CD4-positive, alpha-beta T cell treated with Interleukin-6 at 100 ng/mL for 8 hours (primary cell): ENCODE results near the gene SHC2.

Source experiments
- DNase-seq: peaks from one replicate; pipeline ENCODE4 v3.0.0-alpha.2; 2020; ENCODE audit warnings: mixed read lengths, low spot score

SHC2 gene

DNA sequence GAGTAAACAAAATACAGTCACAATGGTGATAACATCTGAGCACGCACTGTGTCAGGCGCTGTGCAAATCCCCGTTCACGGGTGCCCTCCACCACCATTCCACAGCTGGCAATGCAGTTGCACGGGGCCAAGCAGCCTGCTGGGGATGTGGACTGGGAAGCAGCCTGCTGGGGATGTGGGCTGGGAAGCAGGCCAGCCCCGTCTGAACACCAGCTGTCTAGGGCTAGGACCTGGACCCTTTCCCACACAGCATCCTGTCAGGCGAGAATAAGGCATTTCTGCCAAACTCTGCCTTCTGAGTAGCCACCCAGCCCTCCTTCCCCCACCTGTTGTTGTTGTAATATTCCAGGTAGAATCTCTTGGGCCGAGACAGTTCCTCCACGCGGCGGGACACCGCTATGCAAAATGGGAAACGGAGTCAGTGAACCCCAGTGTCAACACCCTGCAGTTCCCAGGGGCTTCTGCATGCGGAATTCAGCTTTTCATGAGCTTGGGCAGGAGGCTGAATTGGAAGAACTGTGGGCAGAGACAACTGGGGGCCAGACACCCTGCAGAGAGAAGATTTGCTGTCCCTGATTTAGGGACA lies 88.4 kb downstream of the SHC2 start:
- DNase-seq: no peak

DNA sequence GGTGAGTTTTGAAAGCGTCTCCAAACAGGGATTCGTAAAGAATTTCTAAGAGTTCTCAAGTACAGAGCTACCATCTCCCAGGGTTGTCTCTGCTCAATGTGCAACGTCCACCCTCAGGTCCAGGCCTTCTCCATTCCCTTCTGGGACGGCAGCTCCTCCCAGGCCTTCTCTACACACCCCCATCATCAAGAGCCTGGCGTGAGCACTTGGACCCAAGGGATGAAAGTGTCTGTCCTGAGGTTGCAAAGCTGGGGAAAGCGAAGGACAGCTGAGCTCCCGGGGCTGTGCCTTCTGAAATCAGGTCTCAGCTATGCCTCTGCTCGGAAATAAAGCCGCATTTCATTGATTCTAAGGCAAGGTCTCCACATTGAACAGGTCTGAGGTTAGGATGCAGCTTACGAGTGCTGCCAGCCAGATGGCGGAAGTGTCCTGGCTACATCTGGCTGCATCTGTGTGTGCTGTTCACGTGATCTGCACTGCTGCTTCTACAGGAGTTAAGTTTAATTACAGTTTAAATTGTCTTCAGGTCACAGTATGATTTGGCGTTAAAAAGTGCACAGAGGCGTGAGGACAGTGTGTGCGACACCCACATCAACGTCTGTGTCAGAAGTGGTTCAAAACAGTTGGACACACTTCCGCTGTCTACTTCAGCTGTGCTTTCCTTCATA lies 89.2 kb downstream of the SHC2 start:
- no peak for DNase-seq

DNA sequence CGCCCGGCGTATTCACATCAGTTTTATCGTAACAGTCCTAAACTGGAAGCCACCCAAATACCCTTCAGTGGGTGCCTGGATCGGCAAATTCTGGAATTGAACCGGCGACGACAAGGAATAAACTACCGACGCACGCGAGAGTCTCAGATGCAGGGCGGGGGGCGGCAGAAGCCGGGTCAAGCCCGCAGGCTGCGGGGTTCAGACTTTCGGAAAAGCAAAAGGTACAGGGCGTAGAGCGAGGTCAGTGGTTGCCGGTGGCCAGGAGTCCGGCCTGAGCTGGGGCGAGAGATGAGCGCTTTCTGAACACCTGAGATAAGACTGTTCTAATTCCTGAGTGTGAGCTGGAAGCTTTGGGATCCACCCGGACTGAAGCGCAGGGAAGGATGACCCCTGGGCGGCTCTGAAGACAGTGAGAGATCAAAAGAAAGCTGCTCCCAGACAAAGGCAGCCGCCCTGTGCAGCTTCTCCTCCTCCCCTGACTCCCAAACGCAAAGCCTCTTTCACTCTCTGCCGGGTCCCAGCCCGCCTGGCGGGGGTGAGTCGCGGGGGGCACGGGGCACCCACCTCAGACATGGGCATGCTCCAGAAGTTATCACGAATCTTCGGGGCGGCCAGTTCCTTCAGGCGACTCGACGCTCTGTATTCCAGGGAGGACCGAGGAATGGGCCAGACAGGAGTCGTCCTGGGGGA lies 90.0 kb downstream of the SHC2 start:
- no peak for DNase-seq

DNA sequence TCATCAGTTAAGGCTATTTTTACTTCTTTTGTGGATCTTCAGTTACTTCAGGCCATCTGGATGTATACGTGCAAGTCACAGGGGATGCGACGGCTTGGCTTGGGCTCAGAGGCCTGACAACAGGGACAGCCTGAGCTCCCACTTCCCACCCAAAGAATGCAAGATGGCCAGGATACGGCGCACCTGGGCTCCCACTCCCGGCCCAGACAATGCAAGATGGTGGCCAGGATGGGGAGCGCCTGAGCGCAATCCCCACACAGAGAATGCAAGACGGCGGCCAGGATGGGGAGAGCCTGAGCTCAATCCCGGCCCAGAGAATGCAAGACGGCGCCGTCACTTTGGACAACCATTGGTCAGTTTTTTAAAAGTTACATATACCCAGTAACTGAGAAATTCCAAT lies 91.0 kb downstream of the SHC2 start:
- DNase-seq: no peak

DNA sequence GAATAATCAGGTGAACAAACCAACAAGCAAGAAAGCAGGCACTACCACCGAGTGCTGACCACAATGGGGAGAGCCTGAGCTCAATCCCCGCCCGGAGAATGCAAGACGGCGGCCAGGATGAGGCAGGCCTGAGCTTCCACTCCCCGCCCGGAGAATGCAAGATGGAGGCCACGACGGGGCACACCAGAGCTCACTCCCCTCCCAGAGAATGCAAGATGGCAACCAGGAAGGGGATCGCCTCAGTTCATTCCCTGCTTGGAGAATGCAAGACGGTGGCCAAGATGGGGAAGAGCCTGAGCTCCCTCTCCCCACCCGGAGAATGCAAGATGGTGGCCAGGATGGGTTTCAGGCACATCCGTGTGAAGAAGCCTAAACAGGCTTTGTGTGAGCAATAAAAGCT lies 91.6 kb downstream of the SHC2 start:
- DNase-seq: no peak

DNA sequence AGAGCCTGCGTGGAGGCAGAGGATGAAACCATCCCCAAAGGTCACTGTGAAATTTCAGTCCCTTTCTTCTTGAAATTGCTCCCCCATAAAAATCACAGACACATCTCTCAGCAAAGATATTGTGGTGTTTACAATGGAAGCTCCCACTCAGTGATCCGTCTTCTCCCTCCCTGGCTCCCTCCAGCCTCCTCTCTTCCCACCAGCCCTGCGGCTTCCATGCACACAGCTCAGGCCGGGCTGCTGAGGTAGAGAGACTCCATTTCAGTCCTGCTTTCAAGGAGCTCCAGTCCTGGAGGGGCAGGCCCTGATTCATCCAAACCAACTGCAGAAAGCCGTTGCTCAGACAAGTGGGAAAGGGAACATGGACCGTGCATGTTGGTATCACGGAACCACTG lies 92.2 kb downstream of the SHC2 start:
- no peak for DNase-seq

DNA sequence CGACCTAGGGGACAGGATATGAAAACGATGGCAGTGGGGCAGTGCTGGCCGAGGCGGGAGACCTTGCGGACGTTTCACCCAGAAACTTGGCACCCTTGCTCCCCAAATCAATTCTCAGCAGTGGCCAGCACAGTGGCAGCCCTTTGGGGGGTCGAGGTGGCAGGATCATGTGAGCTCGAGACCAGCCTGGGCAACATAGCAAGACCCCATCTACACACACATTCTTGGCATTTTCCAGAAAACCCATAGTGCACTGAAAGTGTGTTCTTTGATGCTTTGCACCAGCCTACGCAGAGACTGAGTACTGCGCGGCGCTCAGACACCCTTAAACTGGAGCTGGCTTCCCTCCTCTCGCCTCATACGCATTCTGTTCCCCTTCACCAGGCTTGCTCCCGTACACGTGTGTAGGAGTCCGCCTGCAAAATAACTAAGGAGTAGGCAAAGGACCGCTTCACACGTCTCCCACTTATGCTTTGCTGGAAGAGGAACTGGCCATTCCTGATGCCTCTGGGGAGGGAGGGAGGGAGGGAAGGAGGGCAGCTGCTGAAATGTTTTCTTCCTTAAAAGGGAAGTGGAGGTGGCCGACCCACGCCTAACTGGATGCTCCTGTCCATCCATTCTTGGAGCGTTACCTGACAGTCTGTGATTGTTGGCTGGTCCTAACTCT lies 92.7 kb downstream of the SHC2 start:
- no peak for DNase-seq

DNA sequence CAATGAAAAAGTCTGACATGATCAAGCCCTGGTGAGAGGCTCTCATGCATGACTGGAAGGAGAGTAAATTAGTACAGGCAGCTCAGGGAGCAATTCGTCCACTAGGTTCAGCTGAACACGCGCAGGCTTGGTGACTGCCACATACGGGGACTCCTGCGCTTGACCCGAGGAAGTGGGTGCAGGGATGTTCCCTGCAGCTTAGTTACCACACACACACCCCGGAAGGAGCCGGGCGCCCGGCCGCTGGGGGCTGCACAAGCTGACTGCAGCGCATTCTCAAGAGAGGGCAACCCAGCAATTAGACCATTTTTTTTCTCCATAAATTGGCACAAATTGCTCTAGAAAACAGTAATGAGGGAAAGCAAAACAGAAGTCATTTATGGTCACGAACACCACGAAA lies 93.3 kb downstream of the SHC2 start:
- no peak for DNase-seq

DNA sequence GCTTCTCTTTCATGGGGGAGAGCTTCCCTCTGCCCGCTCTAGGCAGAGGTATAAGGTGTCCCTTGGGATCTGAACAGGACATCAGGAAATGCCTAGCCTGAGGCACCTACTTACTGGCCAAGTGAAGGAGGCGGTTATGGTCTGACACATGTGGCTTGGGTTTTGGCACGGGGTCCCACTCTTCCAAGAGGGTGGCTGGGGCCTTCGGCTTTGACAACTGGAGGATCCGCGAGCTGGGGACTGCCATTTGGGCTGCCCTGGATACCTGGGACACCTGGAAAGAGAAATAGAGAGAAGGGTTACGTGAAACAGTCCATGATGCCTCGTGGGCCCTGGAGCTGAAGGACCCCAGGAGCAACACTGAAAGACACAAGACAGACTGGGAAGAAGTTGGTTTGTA lies 93.9 kb downstream of the SHC2 start:
- DNase-seq: no peak
